DND-41 (cell line): ENCODE measurements around the gene ALDH1A1.

Experiments
- ATAC-seq: fragments of 200-7000 bp; cut with Tn5 transposase; 3 replicates; pipeline ENCODE4 v1.9.1; 2021; ENCODE audit warnings: low read depth; ENCODE audit not compliant: insufficient read depth
- DNase-seq: peaks from one replicate; pipeline ENCODE4 v3.0.0-alpha.2; 2020
- H2AFZ ChIP-seq: 2 replicates; pipeline ENCODE4 v1.6.0; 2012; ENCODE audit warnings: low read depth, low read length
- H3K27ac ChIP-seq: 2 replicates; pipeline ENCODE4 v1.5.1; 2012; ENCODE audit warnings: low read length, inconsistent platforms
- H3K27me3 ChIP-seq: fragments of 200-600 bp; sonication (generic); 2 replicates; pipeline ENCODE4 v1.6.0; 2012; ENCODE audit warnings: low read length, mild to moderate bottlenecking, inconsistent platforms; ENCODE audit not compliant: insufficient read depth, poor library complexity
- H3K36me3 ChIP-seq: 2 replicates; pipeline ENCODE4 v1.5.1; 2012; ENCODE audit warnings: low read length, inconsistent platforms; ENCODE audit not compliant: insufficient read depth
- H3K4me1 ChIP-seq: 2 replicates; pipeline ENCODE4 v1.5.1; 2012; ENCODE audit warnings: mild to moderate bottlenecking, low read length; ENCODE audit not compliant: insufficient read depth
- H3K4me2 ChIP-seq: 2 replicates; pipeline ENCODE4 v1.6.0; 2012; ENCODE audit warnings: mild to moderate bottlenecking, moderate library complexity, low read length, inconsistent platforms; ENCODE audit not compliant: insufficient read depth
- H3K4me3 ChIP-seq, 2 experiments: fragments of 200-600 bp in 1 of 2; shearing (Covaris generic) in 1 of 2; 2 replicates each; pipeline ENCODE4 v1.5.1; 2012 to 2016; ENCODE audit warnings: inconsistent platforms in 2 of 2, low read length in 2 of 2, mild to moderate bottlenecking in 2 of 2, low read depth in 1 of 2, moderate library complexity in 1 of 2
- H3K79me2 ChIP-seq: 2 replicates; pipeline ENCODE4 v1.6.0; 2012; ENCODE audit warnings: low read length, inconsistent platforms; ENCODE audit not compliant: insufficient read depth
- H3K9ac ChIP-seq: 2 replicates; pipeline ENCODE4 v1.6.0; 2012; ENCODE audit warnings: low read depth, mild to moderate bottlenecking, inconsistent platforms, low read length, moderate library complexity
- H3K9me3 ChIP-seq: 2 replicates; pipeline ENCODE4 v1.5.1; 2012; ENCODE audit warnings: low read length, moderate library complexity, mild to moderate bottlenecking, inconsistent platforms; ENCODE audit not compliant: insufficient read depth, severe bottlenecking
- H4K20me1 ChIP-seq: 2 replicates; pipeline ENCODE4 v1.6.0; 2012; ENCODE audit warnings: low read length; ENCODE audit not compliant: insufficient read depth
- CTCF ChIP-seq: IDR thresholded peaks from 2 replicates; pipeline ENCODE4 v1.5.1; 2012; ENCODE audit warnings: borderline replicate concordance, low read length, moderate library complexity, mild to moderate bottlenecking; ENCODE audit not compliant: poor library complexity, severe bottlenecking; ENCODE audit errors: extremely low read depth
- EZH2 ChIP-seq: IDR thresholded peaks from 3 replicates; pipeline ENCODE4 v1.6.1; 2012; ENCODE audit warnings: borderline replicate concordance, low read depth, mild to moderate bottlenecking, moderate library complexity, low read length, inconsistent platforms; ENCODE audit not compliant: severe bottlenecking

The ALDH1A1 gene

GRCh38 chr9:72902268-72902667 lies 50.6 kb downstream of the ALDH1A1 start:
- H3K27ac ChIP-seq: no peak overlapping the region
- TF ChIP-seq EZH2 (no peak), CTCF (no peak)
- no peaks in the 10 kb centered on the region for H3K36me3 ChIP-seq
- H3K4me1 ChIP-seq: no peaks in the 10 kb centered on the region
- H4K20me1 ChIP-seq: no peaks in the 10 kb centered on the region
- H3K4me3 ChIP-seq: no peak overlapping the region
- ATAC-seq (no peak), DNase-seq (no peak)
- H2AFZ ChIP-seq: no peak overlapping the region
- no peaks in the 10 kb centered on the region for H3K79me2 ChIP-seq
- peaks cover 4% of the 10 kb centered on the region for H3K27me3 ChIP-seq
- H3K9ac ChIP-seq: no peak overlapping the region
- H3K9me3 ChIP-seq: no peaks in the 10 kb centered on the region
- H3K4me2 ChIP-seq: no peak overlapping the region

GRCh38 chr9:72899734-72900477 lies 52.9 kb downstream of the ALDH1A1 start:
- Histone ChIP-seq H3K4me1 (no peaks in the 10 kb centered on the region), H3K9me3 (no peaks in the 10 kb centered on the region), H2AFZ (no peak overlapping the region), H3K4me3 (no peak overlapping the region), H3K4me2 (no peak overlapping the region), H3K9ac (no peak overlapping the region), H3K27ac (no peak overlapping the region), H3K79me2 (no peaks in the 10 kb centered on the region), H4K20me1 (no peaks in the 10 kb centered on the region), H3K36me3 (no peaks in the 10 kb centered on the region), H3K27me3 (peaks cover 4% of the 10 kb centered on the region)
- DNase-seq (no peak), ATAC-seq (no peak)
- TF ChIP-seq EZH2: no peak
- TF ChIP-seq CTCF: no peak

- H3K27ac ChIP-seq: no peak overlapping the region
- H3K9ac ChIP-seq: no peak overlapping the region
- no peak overlapping the region for H2AFZ ChIP-seq
- H3K4me3 ChIP-seq: no peak overlapping the region
- DNase-seq (no peak), ATAC-seq (no peak)
- no peaks in the 10 kb centered on the region for H4K20me1 ChIP-seq
- H3K79me2 ChIP-seq: no peaks in the 10 kb centered on the region
- TF ChIP-seq EZH2 (no peak), CTCF (no peak)
- no peaks in the 10 kb centered on the region for H3K4me1 ChIP-seq
- H3K9me3 ChIP-seq: no peaks in the 10 kb centered on the region
- H3K4me2 ChIP-seq: no peak overlapping the region
- H3K27me3 ChIP-seq: peaks cover 4% of the 10 kb centered on the region
- H3K36me3 ChIP-seq: no peaks in the 10 kb centered on the region
Observed at GRCh38 chr9:72898784-72899733, 53.8 kb downstream of the ALDH1A1 start.
